Endodermal cell (in vitro differentiated cells): Measurements from ENCODE around the gene LPXN. TPM values are rescaled to one million over a fixed set of nuclear protein-coding genes. Genes with fewer than 3 reads are reported as not detected.
A peak's percentile ranks its signal among the peaks of the same experiment; 100 is the strongest.
"Not testable (repeated sequence)": the region's sequence is repeated elsewhere in the genome, so short reads cannot be mapped to it uniquely, and the experiment has no call there.

Source experiments
- DNase-seq: peaks from one replicate; pipeline ENCODE4 v3.0.0-alpha.2; 2017
- H3K27ac ChIP-seq: 2 replicates; pipeline ENCODE4 v1.5.1; 2013; ENCODE audit warnings: mild to moderate bottlenecking, low read depth, low read length, moderate library complexity
- H3K27me3 ChIP-seq: 2 replicates; pipeline ENCODE4 v1.6.1; 2013; ENCODE audit warnings: mild to moderate bottlenecking, low read length, moderate library complexity; ENCODE audit not compliant: insufficient read depth, control insufficient read depth, poor library complexity, severe bottlenecking
- H3K36me3 ChIP-seq: 2 replicates; pipeline ENCODE4 v1.7.0; 2013; ENCODE audit warnings: mild to moderate bottlenecking, low read length, moderate library complexity; ENCODE audit not compliant: control insufficient read depth, insufficient read depth
- H3K4me1 ChIP-seq: one replicate; pipeline ENCODE4 v1.7.0; 2013; ENCODE audit warnings: low read length; ENCODE audit not compliant: control insufficient read depth, insufficient read depth
- H3K4me3 ChIP-seq: 2 replicates; pipeline ENCODE4 v1.5.1; 2013; ENCODE audit warnings: mild to moderate bottlenecking, low read length, moderate library complexity
- H3K9ac ChIP-seq: 2 replicates; pipeline ENCODE4 v1.6.1; 2013; ENCODE audit warnings: mild to moderate bottlenecking, low read length, moderate library complexity; ENCODE audit not compliant: poor library complexity, severe bottlenecking; ENCODE audit errors: extremely low read depth
- H3K9me3 ChIP-seq: 2 replicates; pipeline ENCODE4 v1.6.1; 2013; ENCODE audit warnings: mild to moderate bottlenecking, low read length, moderate library complexity; ENCODE audit not compliant: control insufficient read depth
- H3K27ac Mint-ChIP-seq: 2 replicates; pipeline ENCODE4 v1.8.0; 2020; ENCODE audit warnings: mixed read lengths
- H3K27me3 Mint-ChIP-seq: 2 replicates; pipeline ENCODE4 v1.8.0; 2021; ENCODE audit warnings: mild to moderate bottlenecking, mixed read lengths; ENCODE audit not compliant: insufficient read depth
- H3K36me3 Mint-ChIP-seq: 2 replicates; pipeline ENCODE4 v1.8.0; 2020; ENCODE audit warnings: low read depth, mixed read lengths
- H3K4me1 Mint-ChIP-seq: 2 replicates; pipeline ENCODE4 v1.8.0; 2020; ENCODE audit warnings: mixed read lengths
- H3K4me3 Mint-ChIP-seq: 2 replicates; pipeline ENCODE4 v1.8.0; 2020; ENCODE audit warnings: mild to moderate bottlenecking, moderate library complexity, mixed read lengths
- H3K9me3 Mint-ChIP-seq: 2 replicates; pipeline ENCODE4 v1.8.0; 2020; ENCODE audit warnings: mild to moderate bottlenecking, mixed read lengths
- WGBS, 2 experiments: methylation state at CpG; one replicate each; pipeline versions ENCODE4 v1.1.5 to v1.1.7; 2013; ENCODE audit warnings: missing lambda C conversion rate in 2 of 2, mixed read lengths in 1 of 2; ENCODE audit not compliant: insufficient coverage in 1 of 2, insufficient read length in 1 of 2; 5-methylcytosine and 5-hydroxymethylcytosine counted together
- total RNA-seq, 2 donors: library from RNA; stranded (reverse); fragmentation: NEBNext Ultra II Directional in 1 of 2; extraction: Animal tissue kit (Norgen Biotek cat#: 25700) in 1 of 2; gene quantifications; 2 replicates in 1 of 2; 3 replicates in 1 of 2; pipeline ENCODE4 v1.2.1, GENCODE V29; 2021
- TF ChIP-seq, protein P1 (sequence below): fragments of 200-600 bp; sonication (generic); conservative IDR thresholded peaks from 2 replicates; pipeline ENCODE4 v1.5.0; 2021; ENCODE audit warnings: antibody characterized with exemption, mild to moderate bottlenecking

The LPXN gene
- total RNA-seq, 2 donors from 2014 or later, result 1.9 to 2.7 TPM

DNA sequence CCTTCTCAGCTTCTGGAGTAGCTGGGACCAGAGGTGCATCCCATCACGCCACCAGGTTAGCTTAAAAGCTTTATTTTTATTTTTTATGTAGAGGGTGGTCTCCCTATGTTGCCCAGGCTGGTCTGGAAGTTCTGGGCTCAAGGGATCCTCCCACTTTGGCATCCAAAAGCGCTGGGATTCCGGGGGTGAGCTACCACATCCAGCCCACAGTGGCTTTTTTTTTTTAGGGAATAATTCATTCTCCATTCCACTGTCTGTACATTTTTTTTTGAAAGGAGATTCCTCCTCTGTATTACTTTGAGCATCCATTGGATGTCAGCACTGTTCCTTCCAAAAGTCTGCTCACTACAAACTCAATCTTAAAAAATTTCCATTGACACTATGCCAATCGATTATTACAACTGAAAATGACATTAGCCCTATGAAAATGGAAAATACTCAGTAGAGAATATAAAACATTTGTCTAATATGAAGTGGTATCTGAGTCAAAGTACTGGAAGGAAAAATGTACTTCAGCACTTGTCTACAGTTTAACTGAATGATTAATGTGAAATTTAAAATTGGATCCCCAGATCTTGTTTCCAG is 1.3 kb upstream of the LPXN start:
- Histone ChIP-seq H3K9ac (peak overlapping the region; percentile 100), H3K27me3 (no peaks in the 10 kb centered on the region), H3K4me1 (no peaks in the 10 kb centered on the region), H3K27ac (no peak overlapping the region), H3K4me3 (peak overlapping the region; percentile 91), H3K9me3 (no peaks in the 10 kb centered on the region), H3K36me3 (peaks cover 5% of the 10 kb centered on the region)
- peak overlapping the region; percentile 100 for H3K27ac Mint-ChIP-seq
- no peaks in the 10 kb centered on the region for H3K27me3 Mint-ChIP-seq
- TF ChIP-seq, protein P1, sequence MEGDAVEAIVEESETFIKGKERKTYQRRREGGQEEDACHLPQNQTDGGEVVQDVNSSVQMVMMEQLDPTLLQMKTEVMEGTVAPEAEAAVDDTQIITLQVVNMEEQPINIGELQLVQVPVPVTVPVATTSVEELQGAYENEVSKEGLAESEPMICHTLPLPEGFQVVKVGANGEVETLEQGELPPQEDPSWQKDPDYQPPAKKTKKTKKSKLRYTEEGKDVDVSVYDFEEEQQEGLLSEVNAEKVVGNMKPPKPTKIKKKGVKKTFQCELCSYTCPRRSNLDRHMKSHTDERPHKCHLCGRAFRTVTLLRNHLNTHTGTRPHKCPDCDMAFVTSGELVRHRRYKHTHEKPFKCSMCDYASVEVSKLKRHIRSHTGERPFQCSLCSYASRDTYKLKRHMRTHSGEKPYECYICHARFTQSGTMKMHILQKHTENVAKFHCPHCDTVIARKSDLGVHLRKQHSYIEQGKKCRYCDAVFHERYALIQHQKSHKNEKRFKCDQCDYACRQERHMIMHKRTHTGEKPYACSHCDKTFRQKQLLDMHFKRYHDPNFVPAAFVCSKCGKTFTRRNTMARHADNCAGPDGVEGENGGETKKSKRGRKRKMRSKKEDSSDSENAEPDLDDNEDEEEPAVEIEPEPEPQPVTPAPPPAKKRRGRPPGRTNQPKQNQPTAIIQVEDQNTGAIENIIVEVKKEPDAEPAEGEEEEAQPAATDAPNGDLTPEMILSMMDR, result peak; percentile 49
- no peak for DNase-seq
- H3K4me3 Mint-ChIP-seq, result peak overlapping the region; percentile 96
- no peaks in the 10 kb centered on the region for H3K9me3 Mint-ChIP-seq
- peaks cover 4% of the 10 kb centered on the region for H3K36me3 Mint-ChIP-seq
- H3K4me1 Mint-ChIP-seq, result peaks cover 34% of the 10 kb centered on the region
- 56 to 100% methylated on average over 2 to 4 of the region's 4 CpGs for WGBS, 2 experiments

DNA sequence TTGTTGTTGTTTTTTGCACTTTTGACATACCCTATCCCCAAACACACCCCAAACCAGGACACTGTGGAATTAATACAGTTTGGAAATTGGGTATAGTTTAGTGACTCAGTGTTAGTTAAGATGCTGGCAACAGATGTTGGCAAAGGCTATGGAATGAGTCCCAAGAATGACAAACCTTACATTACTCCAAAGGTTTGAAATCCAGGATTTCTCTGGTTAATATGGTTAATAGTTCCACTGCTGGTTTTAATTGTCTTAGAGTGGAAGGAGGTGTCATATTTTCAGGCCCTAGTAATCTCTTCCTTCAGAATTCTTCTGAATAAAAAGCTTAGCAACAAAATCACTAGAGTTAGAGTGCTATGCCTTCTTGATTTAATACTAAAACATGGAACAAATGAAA is 775 bp downstream of the LPXN start:
- Histone ChIP-seq H3K27ac (no peak overlapping the region), H3K27me3 (no peaks in the 10 kb centered on the region), H3K4me1 (no peaks in the 10 kb centered on the region), H3K4me3 (no peak overlapping the region), H3K9me3 (no peaks in the 10 kb centered on the region), H3K36me3 (no peaks in the 10 kb centered on the region), H3K9ac (no peak overlapping the region)
- Mint-ChIP-seq H3K36me3 (peaks cover 5% of the 10 kb centered on the region), H3K4me3 (no peak overlapping the region), H3K27ac (no peak overlapping the region), H3K9me3 (no peaks in the 10 kb centered on the region), H3K4me1 (peaks cover 23% of the 10 kb centered on the region), H3K27me3 (no peaks in the 10 kb centered on the region)
- DNase-seq, result no peak
- TF ChIP-seq, protein P1, result no peak

DNA sequence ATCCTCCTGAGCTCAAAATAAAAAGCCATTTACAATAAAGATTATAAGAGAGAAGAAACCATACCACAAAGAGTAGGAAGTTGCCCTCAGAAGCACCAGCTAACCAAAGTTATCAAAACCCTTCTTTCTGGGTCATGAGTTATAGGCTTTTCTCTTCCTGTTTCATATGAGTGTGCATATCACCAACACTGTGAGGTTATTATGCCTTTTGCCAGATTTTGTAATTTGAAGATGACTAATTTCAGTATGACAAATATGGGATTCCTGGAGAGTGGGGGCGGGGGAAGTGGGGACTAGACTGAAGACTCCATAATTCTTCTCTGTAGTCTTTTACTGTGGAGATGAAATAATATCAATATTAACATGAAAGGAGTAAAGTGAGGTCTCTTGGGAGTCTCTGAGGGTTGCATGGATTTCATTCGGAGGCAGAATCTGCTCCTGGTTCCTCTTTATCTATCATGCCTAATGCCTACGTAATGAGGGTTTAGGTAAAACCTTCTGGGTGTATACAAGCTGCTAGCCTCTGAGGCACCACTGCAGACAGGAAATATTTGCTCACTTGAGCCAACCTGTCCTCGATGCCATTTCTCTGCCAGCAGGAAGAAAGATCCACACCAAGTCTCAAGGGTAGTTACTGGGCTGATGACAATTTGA is 2.1 kb downstream of the LPXN start:
- 88 to 89% methylated on average over 1 to 4 of the region's 4 CpGs for WGBS, 2 experiments
- no peak overlapping the region for H3K27ac Mint-ChIP-seq
- no peaks in the 10 kb centered on the region for H3K36me3 ChIP-seq
- no peaks in the 10 kb centered on the region for H3K9me3 Mint-ChIP-seq
- H3K27me3 Mint-ChIP-seq, result no peaks in the 10 kb centered on the region
- no peak overlapping the region for H3K4me3 Mint-ChIP-seq
- no peak overlapping the region for H3K9ac ChIP-seq
- H3K4me3 ChIP-seq, result no peak overlapping the region
- no peak for DNase-seq
- no peaks in the 10 kb centered on the region for H3K27me3 ChIP-seq
- H3K27ac ChIP-seq, result no peak overlapping the region
- H3K9me3 ChIP-seq, result no peaks in the 10 kb centered on the region
- peaks cover 23% of the 10 kb centered on the region for H3K4me1 Mint-ChIP-seq
- H3K36me3 Mint-ChIP-seq, result peaks cover 8% of the 10 kb centered on the region
- TF ChIP-seq, protein P1, result no peak
- H3K4me1 ChIP-seq, result no peaks in the 10 kb centered on the region

DNA sequence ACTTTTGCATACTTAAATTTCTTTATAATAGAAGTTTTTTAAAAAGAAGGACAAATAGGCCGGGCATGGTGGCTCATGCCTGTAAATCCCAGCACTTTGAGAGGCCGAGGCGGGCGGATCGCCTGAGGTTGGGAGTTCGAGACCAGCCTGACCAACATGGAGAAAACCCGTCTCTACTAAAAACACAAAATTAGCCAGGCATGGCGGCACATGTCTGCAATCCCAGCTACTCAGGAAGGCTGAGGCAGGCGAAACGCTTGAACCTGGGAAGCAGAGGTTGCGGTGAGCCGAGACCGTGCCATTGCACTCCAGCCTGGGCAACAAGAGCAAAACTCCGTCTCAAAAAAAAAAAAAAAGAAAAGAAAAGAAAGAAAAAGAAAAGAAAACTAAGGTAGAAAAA is 2.8 kb downstream of the LPXN start:
- not testable (repeated sequence) for H3K27me3 Mint-ChIP-seq, H3K36me3 Mint-ChIP-seq, H3K9me3 ChIP-seq, H3K27ac Mint-ChIP-seq, H3K4me3 Mint-ChIP-seq, H3K27ac ChIP-seq, H3K4me3 ChIP-seq, H3K4me1 ChIP-seq, DNase-seq, H3K27me3 ChIP-seq, H3K9me3 Mint-ChIP-seq, H3K9ac ChIP-seq, H3K36me3 ChIP-seq
- peaks cover 23% of the 10 kb centered on the region for H3K4me1 Mint-ChIP-seq
- 87 to 92% methylated on average over 8 to 13 of the region's 14 CpGs for WGBS, 2 experiments
